Testis (tissue), 3 donors: ENCODE measurements around the gene RNF182. TPM values are rescaled to one million over a fixed set of nuclear protein-coding genes. Genes with fewer than 3 reads are reported as not detected.

Source experiments
- DNase-seq: peaks from one replicate; pipeline ENCODE4 v3.0.0-alpha.2; 2019
- H3K27ac ChIP-seq, 2 donors: fragments of 200-600 bp; sonication (generic); one replicate each; pipeline ENCODE4 v1.5.1; 2019
- H3K27me3 ChIP-seq: fragments of 200-600 bp; sonication (generic); one replicate; pipeline ENCODE4 v1.5.1; 2019
- H3K36me3 ChIP-seq: fragments of 200-600 bp; sonication (generic); one replicate; pipeline ENCODE4 v1.5.1; 2017; ENCODE audit warnings: low read depth; ENCODE audit errors: missing control alignments
- H3K4me1 ChIP-seq: fragments of 200-600 bp; sonication (generic); one replicate; pipeline ENCODE4 v1.5.1; 2019
- H3K4me3 ChIP-seq, 2 donors: fragments of 200-600 bp; sonication (generic); one replicate each; pipeline ENCODE4 v1.5.1; 2017 to 2019
- H3K9me3 ChIP-seq: fragments of 200-600 bp; sonication (generic); one replicate; pipeline ENCODE4 v1.5.1; 2017
- POLR2A ChIP-seq: fragments of 450-650 bp; IDR thresholded peaks from one replicate; pipeline ENCODE4 v1.6.1; 2017; ENCODE audit warnings: antibody characterized with exemption, mild to moderate bottlenecking, moderate library complexity
- whole genome bisulfite sequencing, 2 donors: methylation state at CpG; one replicate each; pipeline ENCODE4 v1.1.5; 2018; 5-methylcytosine and 5-hydroxymethylcytosine counted together
- intact Hi-C: fragments of 100-400 bp; cut with DNase I; formaldehyde crosslinking; loops from one replicate; pipeline ENCODE4 v1.15.1; 2023; ENCODE audit warnings: low total_unique reads
- polyA plus RNA-seq: library from polyadenylated mRNA; stranded (reverse); fragments of 350-450 nt; fragmentation: Illumina TruSeq; extraction: RNeasy Lipid Tissue Mini Kit (QIAGEN cat#74804); gene quantifications from one replicate; pipeline ENCODE4 v1.2.3, GENCODE V29; 2014; ENCODE audit warnings: low read depth, low replicate concordance; ENCODE audit not compliant: insufficient read depth
- total RNA-seq, 2 donors: library from RNA; depleted of rRNA; stranded (reverse); fragments of >200 nt; gene quantifications; one replicate each; pipeline ENCODE4 v1.2.3, GENCODE V29; 2016
- TF ChIP-seq, protein P1 (sequence below), 3 experiments: fragments of 450-650 bp in 2 of 3; fragments of 200-600 bp in 1 of 3; sonication (generic) in 1 of 3; IDR thresholded peaks; one replicate each; pipeline ENCODE4 v1.5.1; 2016 to 2019; ENCODE audit warnings: antibody characterized with exemption in 3 of 3, mild to moderate bottlenecking in 2 of 3, moderate library complexity in 1 of 3

RNF182 gene
- total and polyA plus RNA-seq, 3 donors from 2014 or later = 5.8 to 7.2 (median 6.8) TPM

GRCh38 chr6:14023855-14024254 lies 99.1 kb downstream of the RNF182 start:
- Histone ChIP-seq H3K4me1 (no peaks in the 10 kb centered on the region), H3K27me3 (no peaks in the 10 kb centered on the region), H3K4me3 (no peak overlapping the region), H3K36me3 (no peaks in the 10 kb centered on the region), H3K9me3 (no peaks in the 10 kb centered on the region), H3K27ac (no peak overlapping the region)
- no peak for DNase-seq
- no peak for TF ChIP-seq POLR2A
- TF ChIP-seq, protein P1, sequence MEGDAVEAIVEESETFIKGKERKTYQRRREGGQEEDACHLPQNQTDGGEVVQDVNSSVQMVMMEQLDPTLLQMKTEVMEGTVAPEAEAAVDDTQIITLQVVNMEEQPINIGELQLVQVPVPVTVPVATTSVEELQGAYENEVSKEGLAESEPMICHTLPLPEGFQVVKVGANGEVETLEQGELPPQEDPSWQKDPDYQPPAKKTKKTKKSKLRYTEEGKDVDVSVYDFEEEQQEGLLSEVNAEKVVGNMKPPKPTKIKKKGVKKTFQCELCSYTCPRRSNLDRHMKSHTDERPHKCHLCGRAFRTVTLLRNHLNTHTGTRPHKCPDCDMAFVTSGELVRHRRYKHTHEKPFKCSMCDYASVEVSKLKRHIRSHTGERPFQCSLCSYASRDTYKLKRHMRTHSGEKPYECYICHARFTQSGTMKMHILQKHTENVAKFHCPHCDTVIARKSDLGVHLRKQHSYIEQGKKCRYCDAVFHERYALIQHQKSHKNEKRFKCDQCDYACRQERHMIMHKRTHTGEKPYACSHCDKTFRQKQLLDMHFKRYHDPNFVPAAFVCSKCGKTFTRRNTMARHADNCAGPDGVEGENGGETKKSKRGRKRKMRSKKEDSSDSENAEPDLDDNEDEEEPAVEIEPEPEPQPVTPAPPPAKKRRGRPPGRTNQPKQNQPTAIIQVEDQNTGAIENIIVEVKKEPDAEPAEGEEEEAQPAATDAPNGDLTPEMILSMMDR (IDR thresholded peaks at IDR 0.05) = no peak
- intact Hi-C loops = no loop called here
- 79 to 81% methylated on average over 3 of the region's 3 CpGs for WGBS, 2 donors

- Histone ChIP-seq H3K36me3 (no peaks in the 10 kb centered on the region), H3K9me3 (no peaks in the 10 kb centered on the region), H3K4me3 (no peak overlapping the region), H3K27ac (no peak overlapping the region), H3K4me1 (no peaks in the 10 kb centered on the region), H3K27me3 (no peaks in the 10 kb centered on the region)
- intact Hi-C loops = no loop called here
- 84 to 88% methylated on average over 8 of the region's 8 CpGs for WGBS, 2 donors
- no peak for DNase-seq
- no peak for TF ChIP-seq POLR2A
- TF ChIP-seq, protein P1 (IDR thresholded peaks at IDR 0.05) = no peak
Measured at GRCh38 chr6:14025160-14025559, 100.4 kb downstream of the RNF182 start.

DNA sequence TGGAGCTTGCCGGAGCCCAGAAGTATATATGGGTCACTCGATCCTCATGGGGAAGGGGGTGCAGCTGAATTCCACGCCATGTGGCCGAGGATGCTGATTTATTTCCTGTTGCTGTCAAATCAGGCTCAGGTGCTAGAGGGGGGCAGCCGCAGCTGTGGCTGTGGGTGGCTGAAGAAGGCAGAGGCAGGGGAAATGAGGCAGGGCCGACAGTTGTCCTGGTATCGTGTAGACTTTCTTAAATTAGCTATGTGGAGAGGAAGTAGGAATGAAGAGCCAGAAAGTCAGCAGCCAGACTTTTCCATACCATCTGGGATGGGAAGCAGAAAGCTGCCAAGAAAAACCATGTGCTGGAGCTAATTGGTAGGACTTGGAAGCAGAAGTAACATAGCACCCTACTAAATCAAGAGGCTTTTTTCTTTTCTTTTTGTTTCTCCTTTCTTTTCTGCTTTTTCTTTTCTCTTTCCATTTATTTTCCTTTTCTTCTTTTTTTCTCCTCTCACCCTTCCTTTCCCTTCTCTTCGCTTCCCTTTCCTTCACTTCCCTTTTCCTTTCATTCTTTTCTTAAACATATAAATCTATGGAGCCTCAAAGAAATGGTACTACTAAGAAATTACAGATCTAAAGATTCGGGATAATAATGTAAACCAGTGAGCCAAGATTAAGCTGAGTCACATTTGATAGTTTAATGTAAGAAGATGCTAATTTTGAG lies 102.2 kb downstream of the RNF182 start:
- Histone ChIP-seq H3K4me1 (no peaks in the 10 kb centered on the region), H3K27me3 (no peaks in the 10 kb centered on the region), H3K27ac (no peak overlapping the region), H3K36me3 (no peaks in the 10 kb centered on the region), H3K4me3 (no peak overlapping the region), H3K9me3 (no peaks in the 10 kb centered on the region)
- intact Hi-C loops = no loop called here
- DNase-seq = no peak
- TF ChIP-seq POLR2A = no peak
- TF ChIP-seq, protein P1 (IDR thresholded peaks at IDR 0.05) = no peak
- WGBS, 2 donors = 77 to 84% methylated on average over 7 to 9 of the region's 9 CpGs

GRCh38 chr6:14028631-14029030 lies 103.9 kb downstream of the RNF182 start:
- no peaks in the 10 kb centered on the region for H3K27me3 ChIP-seq
- no peaks in the 10 kb centered on the region for H3K4me1 ChIP-seq
- intact Hi-C loops = no loop called here
- H3K36me3 ChIP-seq = no peaks in the 10 kb centered on the region
- H3K27ac ChIP-seq = no peak overlapping the region
- no peak overlapping the region for H3K4me3 ChIP-seq
- 73 to 83% methylated on average over 4 to 8 of the region's 8 CpGs for WGBS, 2 donors
- no peak for TF ChIP-seq POLR2A
- TF ChIP-seq, protein P1 (IDR thresholded peaks at IDR 0.05) = no peak
- no peaks in the 10 kb centered on the region for H3K9me3 ChIP-seq
- no peak for DNase-seq

DNA sequence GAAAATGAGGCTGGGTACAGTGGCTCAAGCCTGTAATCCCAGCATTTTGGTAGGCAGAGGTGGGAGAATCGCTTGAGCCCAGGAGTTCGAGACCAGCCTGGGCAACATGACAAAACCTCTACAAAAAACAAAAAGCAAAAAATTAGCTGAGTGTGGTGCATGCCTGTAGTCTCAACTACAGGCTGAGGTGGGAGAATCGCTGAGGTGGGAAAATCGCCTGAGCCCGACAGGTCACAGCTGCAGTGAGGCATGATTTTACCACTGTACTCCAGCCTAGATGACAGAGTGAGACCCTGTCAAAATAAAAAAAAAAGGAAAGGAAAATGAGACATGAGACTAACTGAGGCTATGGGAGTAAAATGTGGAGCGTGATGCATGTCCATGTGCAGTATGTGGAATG lies 104.9 kb downstream of the RNF182 start:
- H3K27ac ChIP-seq = no peak overlapping the region
- no peak overlapping the region for H3K4me3 ChIP-seq
- H3K4me1 ChIP-seq = no peaks in the 10 kb centered on the region
- no peaks in the 10 kb centered on the region for H3K36me3 ChIP-seq
- TF ChIP-seq, protein P1 (IDR thresholded peaks at IDR 0.05) = no peak
- no peak for TF ChIP-seq POLR2A
- WGBS, 2 donors = 81 to 91% methylated on average over 6 of the region's 6 CpGs
- no peaks in the 10 kb centered on the region for H3K27me3 ChIP-seq
- DNase-seq = no peak
- intact Hi-C loops = no loop called here
- H3K9me3 ChIP-seq = no peaks in the 10 kb centered on the region
